NCI-H446 (cell line): ENCODE results near the gene PBX3.

Source experiments
- DNase-seq, 2 experiments: peaks; one replicate each; lab custom pipeline; 2025; lab: John Stamatoyannopoulos, UW

PBX3 gene

DNA sequence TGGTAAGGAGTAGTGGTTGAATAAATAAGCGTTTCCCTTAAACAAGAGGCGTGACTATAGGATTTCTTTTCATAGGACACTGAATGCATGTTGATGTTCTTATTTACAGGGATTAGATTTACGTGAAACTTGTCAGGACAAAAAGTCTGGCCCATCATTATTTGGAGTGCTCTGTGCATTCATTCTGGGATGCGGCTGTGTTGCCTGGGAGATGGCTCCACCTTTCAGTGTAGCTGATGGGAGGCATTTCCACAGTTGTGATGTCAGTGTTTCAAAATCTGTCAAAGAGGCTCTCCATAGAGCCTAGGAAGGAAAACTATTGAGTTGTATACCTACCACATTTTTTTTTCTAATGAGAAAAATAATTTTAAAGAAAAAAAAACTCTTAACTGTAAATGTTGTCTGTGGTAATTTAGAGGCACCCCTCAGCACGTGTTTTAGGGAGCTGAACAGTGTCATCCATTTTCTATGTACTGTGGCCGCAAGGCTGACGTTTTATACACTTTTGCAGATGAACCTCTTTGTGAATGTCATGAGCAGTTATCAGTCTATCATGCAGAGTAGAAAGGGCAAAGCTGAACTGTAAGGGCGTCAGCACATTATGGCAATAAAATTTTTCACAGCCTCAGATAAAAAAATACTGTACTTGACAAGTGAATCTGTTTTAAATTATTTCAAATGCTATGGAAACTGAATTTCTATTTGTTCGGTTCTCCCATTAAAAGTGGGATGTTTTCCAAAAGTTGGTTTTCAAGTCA is 202.7 kb downstream of the PBX3 start:
- no peak for DNase-seq

DNA sequence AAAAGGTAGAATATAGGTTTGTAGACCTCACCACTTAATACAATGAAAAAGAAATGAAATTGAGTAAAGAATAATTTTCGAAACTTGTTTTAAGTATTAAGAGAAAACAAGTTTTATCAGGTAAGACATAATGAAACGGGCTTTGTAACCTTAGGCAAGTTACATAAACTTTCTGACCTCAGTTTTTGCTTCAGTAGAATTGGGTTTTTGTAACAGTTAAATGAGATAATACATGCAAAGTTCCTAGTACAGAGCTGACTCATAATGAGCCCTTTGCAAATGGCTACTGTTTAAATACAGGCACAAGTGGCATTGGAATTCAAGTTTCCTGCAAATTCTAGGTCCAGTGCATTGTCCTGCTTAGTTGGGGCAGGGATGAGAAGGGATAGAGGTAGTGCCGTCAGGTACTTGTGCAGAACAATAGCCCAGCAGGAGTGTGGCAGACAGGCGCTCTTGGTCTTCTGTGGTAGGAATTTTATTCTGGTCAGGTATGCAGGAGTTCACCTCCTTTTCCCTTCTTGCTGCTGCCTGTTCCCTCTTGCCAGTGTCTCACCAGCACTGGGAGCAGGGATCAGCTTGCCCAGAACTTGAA is 203.8 kb downstream of the PBX3 start:
- no peak for DNase-seq

DNA sequence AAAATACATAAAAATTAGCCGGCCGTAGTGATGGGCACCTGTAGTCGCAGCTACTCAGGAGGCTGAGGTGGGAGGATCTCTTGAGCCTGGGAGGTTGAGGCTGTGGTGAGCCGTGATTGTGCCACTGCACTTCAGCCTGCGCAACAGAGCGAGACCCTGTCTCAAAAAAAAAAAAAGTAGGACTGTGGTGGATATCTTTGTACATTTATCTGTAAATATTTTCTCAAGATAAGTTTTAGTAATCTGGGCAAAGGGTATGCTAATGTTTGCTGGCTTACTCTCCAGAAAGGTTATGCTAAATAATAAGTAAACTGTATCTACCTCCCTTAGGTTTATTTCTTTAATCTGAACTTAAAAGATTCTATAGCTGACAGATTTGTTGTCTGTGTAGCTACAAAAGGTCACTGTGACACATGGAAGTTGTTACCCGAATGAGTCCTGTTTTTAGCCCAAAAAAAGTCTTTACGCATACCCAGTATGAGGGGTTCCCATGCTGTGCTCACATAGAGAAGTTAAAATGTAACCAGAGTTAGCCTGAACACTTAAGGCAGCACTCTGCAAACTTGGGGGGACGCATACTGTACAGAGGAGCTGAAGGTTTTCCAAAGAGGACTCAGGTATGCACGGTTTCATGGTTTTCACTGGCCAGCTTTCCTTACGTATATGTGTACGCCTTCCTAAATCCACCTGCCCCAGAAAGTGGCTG is 206.3 kb downstream of the PBX3 start:
- no peak for DNase-seq

DNA sequence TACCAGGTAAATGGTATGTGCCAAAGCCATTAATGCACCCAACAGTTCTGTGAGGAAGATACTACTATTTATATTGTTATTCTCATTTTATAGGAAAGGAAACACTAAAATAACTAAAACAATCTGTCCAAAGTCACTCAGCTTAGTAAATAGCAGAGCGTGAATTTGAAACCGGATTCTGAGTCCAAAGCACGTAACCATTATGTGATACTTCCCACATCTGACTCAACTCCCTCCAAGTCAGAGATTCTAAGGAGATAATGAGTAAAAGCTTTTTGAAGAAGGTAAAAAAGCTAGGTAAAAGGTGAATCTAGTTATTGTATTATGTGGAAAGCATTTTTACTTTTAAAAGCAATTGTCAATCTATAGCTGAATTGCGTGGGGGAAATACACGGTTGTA is 208.9 kb downstream of the PBX3 start:
- no peak for DNase-seq

DNA sequence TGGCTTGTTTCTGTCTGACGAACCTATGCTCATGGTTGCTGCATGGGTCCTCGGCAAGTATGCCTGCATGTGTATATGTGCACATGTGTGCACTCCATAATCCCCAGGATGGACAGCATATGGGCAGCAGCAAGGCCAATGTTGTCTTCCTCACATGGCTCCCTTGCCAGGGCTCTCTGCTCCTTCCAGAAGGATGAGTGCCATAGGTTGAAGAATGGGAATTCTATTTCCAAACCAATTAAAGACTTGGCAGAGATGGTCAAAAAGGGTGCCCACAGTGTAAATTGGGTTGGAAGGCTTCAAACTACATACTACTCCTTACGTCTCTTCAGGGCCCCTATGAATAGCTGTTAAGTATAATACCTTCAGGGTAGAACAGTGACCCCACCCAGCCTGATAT is 212.1 kb downstream of the PBX3 start:
- DNase-seq: peak in 1 of 2 experiments; percentile 55

DNA sequence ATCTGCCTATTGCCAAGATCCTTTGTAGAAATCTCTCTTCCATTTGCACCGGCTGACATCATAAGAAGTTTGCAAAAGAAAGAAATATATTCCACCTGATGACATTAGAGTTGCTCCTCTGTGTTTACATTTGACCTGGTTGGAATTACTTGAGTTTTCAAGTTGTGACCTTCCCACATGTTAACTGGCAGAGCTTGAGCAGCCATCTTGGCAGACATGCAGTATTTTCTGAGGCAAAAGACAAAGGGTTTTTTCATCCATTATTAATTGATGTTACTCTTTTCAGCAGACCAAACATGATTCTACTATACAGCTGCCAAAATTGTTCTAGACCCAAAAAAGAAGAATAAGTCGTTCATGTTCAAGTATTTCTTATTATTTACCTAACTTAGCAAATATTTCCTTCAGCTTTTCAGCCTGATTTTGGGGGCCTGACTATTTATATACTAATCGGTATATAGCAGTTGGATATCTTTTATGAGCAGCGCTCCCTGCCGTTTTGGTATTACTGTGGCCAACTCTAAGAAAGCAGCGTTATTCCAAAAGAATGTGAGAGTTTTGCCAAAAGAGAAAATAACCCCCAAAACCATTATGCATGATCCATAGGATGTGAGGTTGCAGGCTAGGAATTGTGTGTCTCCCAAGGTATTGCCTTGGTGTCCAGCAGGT is 212.9 kb downstream of the PBX3 start:
- peak in 1 of 2 experiments; percentile 61 for DNase-seq

DNA sequence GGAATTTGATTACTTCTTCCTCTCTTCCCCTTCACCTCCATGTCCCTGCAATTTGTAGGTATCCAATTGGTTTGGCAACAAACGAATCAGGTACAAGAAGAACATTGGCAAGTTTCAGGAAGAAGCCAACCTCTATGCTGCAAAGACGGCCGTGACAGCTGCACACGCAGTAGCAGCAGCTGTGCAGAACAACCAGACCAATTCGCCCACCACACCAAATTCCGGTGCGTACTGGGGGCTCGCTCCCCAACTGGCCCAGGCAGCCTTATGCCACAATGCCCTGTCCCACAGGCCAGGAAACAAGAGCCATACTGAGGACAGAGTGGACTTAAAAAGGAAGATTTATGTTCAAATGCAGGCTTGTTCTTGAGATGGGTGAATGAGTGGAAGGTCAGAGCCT is 213.5 kb downstream of the PBX3 start:
- no peak for DNase-seq

DNA sequence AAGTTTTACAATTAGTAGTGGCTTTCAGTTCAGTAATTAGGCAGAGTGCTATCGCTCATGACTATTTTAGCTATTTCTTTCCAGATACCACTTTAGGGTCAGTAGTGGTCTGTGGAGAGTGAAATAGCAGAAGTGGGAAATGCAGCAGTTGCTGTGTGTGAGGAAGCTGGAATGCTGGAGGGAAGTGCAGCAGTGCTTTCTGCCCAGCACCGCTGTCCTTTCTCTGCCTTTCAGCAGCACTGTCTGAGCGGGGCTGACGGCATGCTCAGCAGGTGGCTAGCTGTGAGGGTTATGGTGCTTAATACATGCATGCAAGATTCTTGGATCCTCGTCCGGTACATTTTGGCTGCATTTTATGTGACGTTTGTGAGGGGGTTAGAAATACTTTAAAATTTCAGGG is 213.9 kb downstream of the PBX3 start:
- no peak for DNase-seq

DNA sequence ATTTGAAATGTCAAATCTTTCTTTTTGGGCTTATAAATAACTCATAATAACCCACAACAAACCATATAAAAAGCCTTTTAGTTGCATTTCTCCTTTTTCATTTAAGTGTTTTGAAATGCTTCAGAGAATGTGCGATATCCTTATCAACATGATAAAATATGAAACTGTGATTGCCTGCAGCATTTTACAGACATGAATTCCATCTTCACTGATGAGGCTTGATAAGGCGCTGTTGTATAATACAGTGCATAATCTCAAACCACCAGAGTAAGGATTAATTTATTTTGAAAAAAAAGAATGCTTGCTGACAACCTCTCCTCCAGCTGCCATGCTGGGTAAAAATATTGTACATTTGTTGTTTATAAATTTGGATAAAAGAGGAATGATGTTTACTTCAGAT is 216.8 kb downstream of the PBX3 start:
- DNase-seq: no peak

DNA sequence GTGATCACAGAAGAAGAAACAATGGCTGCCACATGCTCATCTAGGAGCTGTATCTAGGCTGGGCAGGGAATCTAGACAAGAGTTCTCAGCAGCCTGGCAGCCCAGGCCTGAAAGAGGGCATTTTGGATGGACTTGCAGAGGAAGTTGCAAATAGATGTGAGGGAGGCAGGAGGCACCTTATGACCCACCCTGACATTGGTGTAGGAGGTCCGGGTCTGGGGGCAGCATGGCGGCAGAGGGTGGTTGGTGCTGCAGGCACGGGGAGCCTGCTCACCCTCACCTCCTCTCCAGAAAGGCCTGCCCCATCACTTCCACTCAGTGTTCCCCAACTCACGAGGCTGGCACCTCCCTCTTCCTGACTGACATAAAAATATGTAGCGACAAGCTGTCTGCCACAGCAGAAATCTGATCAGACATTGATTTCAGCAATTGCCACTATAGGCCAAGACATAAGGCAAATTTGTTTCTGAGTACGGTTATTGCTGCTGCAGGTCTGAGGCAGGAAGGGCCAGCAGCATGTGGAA is 217.6 kb downstream of the PBX3 start:
- DNase-seq: no peak

DNA sequence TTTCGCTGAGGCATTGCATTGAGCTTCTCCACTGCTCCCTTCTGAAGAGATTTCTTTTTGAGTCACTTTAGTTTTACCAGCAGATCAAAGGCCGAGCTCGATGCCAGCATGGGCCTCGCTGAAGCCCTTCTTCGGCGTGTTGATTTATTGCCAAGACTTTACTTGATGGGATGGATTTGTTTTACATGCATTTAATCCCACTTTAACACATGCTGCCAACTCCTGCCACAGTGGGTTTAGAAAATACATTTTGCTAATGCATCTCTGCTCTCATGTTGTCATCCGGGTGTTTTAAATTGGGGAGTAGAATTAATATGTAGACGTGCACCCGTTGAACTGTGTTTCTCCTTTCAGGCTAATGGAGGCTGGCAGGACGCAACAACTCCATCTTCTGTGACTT is 218.3 kb downstream of the PBX3 start:
- no peak for DNase-seq

DNA sequence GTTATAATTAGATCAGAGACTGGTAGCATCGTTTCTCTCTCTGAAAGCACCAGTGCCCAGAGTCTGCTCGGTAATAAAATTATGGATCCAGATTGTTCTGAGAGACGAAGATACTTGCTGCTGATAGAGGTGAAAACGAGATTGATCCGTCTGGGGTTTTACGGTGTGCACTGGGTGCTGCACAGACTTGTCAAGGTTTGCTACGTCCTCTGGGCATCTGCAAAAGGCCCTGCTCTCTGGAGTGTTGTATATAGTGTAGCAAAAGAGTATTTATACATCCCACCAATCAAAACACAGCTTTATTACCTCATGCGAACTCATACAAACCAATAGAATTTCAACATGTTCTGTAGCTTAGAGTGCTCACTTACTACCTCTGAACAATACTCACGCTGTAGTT is 219.3 kb downstream of the PBX3 start:
- DNase-seq: no peak

DNA sequence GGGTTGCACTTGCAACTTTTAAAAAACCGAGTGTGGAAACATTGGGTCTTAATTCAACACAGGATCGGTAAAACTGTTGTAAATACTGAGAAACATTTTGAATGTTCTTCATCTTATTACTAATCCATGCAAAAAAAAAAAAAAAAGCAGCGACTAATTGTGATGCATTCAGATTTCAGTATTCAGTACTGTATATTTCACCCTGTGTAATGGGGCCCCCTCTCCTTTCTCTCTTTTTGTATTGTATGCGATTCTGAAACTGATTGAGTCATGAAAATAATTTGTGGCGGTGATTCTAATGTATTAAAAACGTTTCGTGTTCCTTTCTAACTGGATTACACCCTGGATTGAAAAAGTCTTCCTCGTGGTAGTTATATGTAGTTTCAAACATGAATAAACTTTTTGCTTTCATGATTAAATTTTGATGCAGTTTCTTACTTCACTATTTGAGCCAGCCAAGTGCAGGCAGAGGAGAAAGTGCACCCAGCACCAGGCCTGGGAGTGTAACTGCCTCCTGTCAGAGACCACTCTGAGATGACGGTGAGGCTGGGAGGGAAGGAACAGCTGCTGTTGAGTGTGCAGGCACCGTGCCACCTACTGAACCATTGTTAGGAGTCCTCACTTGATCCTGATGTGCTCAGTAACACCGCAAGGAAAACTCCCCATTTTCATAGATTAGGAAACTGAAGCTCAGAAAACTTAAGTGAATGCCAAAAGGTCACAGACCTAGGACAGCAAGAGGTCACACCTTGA is 220.0 kb downstream of the PBX3 start:
- peak in 1 of 2 experiments; percentile 21 for DNase-seq

DNA sequence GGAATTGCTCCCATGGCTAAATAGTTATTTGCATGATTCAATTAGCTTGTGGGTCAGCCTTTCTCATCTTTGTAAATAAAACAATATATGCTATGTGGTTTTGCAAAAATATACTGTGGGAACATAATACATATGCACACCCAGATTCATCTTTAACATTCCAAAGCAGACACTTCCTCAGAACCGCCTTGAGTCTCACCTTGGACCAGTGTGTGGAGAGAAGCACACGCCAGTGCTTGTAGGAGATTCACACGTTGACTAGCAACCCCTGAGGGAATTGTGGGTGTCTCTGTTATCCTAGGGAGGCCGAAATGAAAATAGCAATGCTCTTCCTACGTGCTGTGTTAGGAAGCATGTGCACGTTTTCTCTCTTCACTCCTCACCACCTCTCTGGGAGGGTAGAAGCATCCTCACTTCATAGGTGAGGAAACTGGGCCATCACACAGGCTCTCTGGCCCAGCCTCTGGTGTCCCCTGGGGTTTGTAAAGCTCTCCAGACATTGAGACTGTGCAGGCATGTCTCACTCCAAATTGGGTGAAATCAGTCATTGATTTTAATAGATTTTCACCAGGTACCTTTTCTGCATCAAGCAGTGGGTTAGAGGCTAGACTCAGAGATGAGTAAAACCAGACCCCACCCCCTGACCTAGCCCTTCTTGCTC is 221.7 kb downstream of the PBX3 start:
- no peak for DNase-seq

DNA sequence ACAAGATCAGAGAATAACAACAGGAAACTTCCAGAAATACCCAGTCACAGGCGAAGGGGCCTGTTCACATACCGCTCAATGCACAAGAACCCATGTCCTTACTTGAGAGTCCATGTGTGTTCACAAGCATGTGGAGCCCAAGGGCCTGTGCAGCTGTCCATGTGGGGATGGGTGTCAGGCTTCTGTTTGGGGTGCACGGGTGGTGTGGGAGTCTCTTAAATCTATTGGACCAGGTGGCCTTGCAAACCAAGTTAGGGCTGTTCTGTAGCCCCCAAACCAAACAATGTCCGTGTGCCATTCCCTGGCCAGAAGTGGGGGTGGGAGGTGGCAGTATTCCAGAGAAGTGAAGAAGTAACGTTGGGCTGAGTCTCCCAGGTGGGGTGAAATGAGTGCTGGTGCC is 222.3 kb downstream of the PBX3 start:
- DNase-seq: no peak

DNA sequence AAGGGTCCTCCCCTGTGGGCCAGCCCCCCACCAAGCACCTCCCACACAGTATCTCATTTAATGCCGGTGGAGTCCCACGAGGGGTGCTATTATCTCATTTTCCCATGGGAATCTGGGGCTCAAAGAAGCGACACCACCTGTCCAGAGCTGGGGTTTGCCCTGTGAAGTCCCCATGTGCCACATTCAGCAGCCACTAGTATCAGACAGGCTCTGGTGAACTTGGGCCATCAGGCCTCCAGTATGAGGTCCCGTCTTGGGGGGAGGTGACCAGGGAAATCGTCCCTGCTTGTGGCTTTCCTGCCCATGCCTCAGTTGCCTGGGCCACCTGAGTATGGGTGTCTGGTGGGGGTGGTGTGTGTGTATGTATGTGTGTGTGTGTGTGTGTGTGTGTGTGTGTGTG is 222.7 kb downstream of the PBX3 start:
- no peak for DNase-seq

DNA sequence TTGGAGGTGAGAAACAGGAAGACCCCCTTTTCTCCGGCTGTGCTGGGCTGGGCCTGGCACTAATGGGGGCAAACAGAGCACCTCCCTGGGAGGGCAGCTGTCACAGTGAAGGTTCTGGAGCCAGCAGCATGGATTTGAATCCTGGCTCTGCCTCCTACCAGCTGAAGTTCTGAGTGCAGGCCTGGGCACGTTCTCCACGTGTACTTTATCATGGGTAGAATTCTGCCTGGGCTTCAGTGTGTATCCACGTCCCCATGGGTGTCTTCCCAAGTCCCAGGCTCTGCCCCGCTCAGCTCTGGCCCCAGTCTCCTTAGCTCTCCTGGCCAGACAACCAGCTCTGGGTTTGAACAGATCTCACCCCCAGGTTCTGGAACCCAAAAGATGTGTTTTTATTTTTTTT is 223.2 kb downstream of the PBX3 start:
- no peak for DNase-seq

DNA sequence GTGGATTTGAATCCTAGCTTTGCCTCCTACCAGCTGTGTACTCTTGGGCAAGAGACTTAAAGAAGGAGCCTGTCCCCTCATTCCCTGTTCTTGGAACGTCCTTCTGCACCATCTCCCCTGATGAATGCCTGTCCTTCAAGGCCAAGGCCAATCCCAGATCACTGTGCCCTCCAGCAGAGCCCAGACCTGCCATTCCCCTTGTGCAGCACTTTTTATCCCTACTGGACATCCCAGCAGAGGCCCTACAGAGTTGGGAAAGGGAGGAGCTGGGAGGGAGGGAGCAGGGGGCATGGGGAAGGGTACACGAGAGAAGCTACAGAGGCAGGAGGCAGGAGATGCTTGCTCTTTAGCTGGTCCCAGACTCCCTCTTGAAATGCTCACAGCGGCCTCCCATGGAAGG is 223.9 kb downstream of the PBX3 start:
- no peak for DNase-seq

DNA sequence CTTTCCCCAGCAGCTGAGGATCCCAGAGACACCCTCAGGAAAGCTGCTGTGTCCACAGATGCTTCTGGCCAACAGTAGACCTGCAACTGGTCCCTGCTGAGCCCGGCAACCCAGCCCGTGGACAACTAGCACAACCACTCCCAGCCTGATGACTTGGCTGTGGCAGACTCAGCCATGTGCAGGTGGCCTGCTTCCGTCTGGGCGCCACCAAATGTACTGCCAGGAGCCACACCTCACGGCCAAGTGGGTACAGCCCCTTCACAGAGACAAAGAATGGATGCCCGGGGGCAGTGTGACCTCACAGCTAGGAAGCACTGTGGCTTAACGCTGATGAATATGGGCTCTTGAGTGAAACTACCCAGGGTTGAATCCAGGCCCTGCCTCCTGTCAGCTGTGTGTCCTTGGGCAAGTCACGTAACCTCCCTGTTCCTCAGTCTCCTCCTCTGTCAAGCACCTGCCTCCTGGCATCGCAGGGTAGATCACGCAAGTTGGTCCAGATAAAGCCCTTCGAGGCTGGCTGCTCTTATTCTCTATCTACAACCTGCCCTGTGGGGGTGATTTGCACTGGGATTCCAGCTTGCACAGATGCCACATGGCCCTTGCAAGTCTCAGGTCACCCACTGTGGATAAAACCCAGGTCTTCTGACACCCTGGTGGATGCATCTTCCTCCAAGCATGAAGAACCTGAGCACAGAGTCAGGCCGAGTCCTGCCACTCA is 225.0 kb downstream of the PBX3 start:
- DNase-seq: no peak

DNA sequence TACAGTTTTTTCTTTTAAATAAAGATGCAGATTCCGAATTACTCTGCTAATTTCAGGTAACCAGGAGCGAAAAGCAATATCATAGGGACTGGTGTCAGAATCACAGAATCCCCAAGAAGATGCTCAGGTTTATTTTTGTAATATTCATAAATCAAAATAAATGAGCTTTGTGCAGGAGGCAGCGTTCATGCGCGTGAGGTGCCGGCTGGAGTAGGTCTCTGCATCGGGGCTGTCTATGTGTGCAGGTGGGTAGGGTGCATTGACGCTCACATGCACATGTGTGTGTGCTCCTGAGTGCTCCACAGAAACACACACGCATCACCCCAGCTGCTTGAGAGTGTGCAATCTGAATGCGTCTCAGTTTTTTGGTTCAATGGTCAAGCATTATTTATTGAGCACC is 226.4 kb downstream of the PBX3 start:
- no peak for DNase-seq

DNA sequence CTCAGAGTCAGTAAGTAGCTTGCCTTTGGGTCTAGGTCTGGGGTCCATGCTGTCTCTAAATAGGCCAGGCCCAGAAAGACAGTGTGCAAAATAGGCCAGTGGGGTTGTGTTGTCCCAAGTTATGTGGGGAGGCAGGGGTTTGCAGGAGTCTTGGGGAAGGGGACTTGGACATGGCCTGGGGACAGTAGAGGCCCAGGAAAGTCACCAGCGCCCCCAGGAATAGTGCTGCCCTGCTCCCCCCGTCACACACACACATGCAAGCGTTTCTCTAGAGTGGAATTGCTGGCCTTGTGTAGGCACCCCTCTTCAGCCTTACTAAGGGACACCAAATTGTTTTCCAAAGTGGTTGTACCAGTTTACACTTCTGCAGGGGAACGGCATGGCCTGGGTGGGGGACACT is 227.5 kb downstream of the PBX3 start:
- no peak for DNase-seq
